Putamen (tissue), 1 donor: ENCODE measurements around the gene B3GLCT.
"Not testable (repeated sequence)": the region's sequence is repeated elsewhere in the genome, so short reads cannot be mapped to it uniquely, and the experiment has no call there.

Experiments used
- DNase-seq: peaks from one replicate; pipeline ENCODE4 v3.0.0-alpha.2; 2016; ENCODE audit warnings: low spot score

B3GLCT gene

GRCh38 chr13:31199849-31200636 is at the start of gene B3GLCT:
Gene B3GLCT (plus strand): TSS chr13:31199975. CDS start chr13:31200085, 110 bp downstream.
- DNase-seq, result peak; percentile 81

DNA sequence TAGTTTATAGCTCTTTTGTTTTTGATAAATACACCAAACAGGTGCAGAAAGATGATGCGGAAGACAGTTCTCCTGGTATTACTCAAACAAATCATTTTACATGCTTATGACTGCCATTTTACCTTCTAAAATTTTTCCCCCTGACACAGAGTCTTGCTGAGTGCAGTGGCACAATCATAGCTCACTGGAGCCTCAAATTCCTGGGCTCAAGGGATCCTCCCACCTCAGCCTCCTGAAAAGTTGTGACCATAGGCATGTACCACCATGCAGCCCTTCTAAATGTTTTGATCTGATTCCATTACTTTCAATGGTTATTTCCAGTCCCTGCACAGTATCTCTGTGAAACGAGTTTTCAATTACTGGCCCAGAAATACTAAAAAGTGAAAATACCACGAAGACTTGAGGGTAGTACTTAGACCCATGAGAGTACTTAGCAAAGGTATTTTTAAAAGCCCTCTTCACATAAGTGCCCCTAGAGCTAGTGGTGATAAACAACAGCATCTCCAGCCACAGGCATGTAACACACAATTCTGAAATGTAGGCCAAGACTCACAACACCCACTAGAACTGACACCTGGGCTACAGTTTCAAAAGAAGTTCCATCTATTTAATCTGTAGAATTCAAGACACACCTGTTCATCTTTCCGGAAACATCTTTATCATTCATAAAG is 49.3 kb upstream of the B3GLCT start:
- no peak for DNase-seq

- no peak for DNase-seq
Measured at GRCh38 chr13:31151837-31152236, 47.9 kb upstream of the B3GLCT start.

- DNase-seq, result no peak
Measured at GRCh38 chr13:31154939-31155338, 44.8 kb upstream of the B3GLCT start.

- DNase-seq, result no peak
Measured at GRCh38 chr13:31159306-31159705, 40.5 kb upstream of the B3GLCT start.

- peak; percentile 65 for DNase-seq
Measured at GRCh38 chr13:31160857-31161556, 38.8 kb upstream of the B3GLCT start.

DNA sequence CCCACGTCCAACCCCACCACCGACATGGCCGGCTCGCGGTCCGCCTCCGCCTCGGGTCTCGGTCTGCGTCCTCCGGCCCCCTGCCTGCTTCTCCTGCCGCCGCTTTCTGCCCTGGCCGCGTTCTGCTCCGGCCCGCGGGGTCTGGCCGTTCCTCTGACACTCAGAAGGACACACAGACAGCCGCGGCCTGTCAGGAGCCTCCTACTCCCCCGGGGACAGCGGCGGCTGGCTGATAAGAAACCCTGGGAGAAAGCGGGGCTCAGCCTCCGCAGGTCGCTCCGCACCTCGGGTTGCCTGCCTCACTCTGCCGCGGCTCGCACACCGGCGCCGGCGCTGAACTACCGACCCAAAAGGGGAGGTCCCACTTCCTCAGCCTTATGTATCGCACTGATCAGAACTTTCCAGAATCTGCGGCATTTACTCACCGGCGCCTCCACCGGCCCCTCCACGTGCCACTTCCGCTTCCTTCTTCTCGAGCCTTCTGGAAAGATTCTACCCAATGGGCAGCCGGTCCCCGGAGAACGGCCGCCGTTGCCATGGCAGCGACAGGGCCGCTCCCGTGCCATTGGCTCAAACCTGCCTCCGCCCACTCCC is 38.1 kb upstream of the B3GLCT start, which contains the start of gene HSPH1:
Gene HSPH1 (minus strand): TSS at position 348 of the 594 bp plus-strand sequence. CDS start 322 bp downstream, at position 26.
- DNase-seq, result peak; percentile 98

DNA sequence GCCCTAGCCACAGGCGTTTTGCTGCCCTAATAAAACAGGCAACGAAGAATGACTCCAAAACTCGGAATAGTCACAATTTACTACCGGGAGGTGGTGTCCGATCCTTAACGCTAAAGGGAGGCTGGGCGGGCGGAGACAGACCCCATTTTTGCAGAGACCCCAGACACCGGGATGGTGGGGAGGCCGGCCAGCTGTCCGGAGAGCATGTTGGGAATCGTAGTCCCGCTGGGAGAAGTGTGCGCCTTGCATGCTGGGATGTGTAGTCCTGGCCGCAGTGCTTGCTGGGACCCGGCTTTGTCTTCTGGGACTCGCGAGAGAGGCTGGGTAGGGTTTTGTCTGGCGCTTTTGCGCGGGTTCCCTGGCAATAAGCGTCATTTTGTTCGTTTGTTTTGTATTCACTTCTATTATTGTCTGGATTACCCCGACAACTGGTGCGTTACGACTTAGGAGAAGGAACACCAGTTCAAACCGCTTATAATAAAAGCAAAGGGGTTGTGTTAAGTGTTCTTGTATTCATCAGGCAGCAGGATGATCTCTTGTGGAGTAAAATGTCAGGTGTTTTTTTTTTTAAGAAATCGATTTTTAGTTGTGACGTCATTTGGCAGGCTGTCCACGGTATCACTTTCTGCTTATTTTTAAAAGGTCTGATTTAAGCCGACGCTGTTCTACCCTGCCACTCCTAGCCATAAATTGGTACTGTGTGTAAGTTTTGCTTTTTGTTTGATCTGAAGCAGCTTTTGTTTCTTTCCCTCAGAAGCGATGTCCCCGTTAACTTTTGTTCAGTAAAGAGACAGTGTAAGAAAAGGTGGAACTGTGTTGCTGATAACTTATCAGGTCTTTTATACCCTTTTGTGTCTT is 37.4 kb upstream of the B3GLCT start:
- DNase-seq, result peak; percentile 98

GRCh38 chr13:31166591-31166990 is 33.2 kb upstream of the B3GLCT start:
- no peak for DNase-seq

GRCh38 chr13:31167490-31167889 is 32.3 kb upstream of the B3GLCT start:
- no peak for DNase-seq

DNA sequence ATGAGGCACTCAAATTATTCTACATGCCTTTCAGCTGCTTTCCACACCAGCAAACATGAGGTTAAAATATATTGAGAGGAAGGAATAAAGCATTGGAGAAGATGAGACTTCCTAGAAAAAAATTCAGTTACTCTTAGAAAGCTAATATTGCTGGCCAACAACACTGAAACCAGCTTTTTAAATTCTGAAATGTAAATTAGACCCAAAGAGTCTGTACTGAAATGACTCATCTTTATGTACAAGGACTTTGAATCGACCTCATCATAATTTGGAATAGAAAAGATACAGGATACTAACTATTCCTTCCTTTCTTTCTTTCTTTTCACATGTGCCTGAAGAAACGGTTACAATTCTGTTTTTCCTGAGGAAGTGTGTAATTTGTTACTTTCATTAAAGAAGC is 31.6 kb upstream of the B3GLCT start:
- DNase-seq, result no peak

DNA sequence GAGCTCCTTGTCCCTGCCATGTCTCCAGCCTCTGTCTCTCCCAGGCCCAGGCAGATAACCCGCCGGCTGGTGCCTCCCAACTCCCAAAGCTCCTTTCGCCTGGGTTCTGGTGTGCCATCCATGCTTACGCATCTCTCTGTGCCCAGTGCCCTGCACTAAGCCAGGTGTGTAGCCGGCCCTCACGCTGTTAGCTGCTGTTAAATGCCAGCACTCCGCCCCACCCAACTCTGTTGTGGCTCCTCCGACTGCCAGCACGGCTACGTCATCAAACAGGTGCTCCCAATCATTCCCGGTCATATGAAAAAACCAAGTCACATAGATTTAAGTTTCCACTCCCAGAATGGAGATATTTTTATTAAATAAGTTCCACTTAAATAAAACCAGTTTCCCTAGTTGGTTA is 31.0 kb upstream of the B3GLCT start:
- no peak for DNase-seq

DNA sequence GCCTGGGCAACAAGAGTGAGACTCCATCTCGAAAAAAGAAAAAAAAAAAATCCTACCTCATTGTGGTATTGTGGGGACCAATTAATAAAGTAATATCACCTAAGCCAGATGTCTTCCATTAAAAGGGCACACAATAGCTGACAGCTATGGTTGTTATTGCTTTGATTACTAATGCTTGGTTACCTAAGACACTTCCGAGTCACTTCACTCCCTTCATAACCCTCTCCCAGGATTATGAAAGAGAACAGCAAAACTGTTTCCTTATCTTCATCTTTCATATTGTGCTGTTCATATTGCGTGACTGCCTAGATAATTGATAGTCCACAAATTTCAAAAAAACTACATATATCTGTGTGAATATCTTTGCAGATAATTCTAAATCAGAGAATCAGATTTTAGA is 27.8 kb upstream of the B3GLCT start:
- DNase-seq, result no peak

DNA sequence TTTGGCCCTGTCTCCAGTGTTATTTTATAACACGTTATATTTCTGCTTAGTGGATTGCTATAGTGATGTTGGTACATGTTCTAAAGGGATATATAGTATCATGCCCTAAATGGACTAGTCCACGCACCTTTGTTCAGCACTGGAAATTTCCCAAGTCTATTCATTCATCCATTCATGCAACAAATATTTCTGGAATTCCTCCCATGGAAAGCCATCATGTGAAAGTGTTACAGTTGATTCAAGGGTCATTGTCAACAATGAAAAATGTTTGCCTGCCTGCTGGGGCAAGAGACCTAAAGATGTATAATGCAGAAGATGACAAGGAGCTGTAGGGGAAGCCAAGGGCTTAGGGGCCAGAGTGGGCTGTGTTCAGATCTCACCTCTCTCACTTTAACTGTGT is 27.2 kb upstream of the B3GLCT start:
- DNase-seq, result no peak

DNA sequence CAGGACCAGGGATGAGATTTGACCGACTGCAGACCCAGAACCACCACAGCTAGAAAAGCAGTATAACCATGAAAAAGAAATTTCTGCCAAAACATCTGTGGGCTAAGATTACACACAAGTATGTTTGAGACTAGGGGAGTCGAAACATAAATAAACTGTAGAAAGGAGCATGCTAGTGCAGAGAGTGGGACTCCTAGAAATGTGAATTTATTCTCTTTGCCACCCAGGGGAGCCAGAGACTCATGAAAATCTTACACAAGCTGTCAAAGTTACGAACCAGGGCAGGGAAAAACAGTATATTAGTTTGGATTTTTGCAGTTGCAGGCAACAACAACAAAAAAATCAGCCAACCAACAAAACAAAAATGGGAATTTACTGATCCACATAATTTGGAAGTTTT is 25.8 kb upstream of the B3GLCT start:
- peak; percentile 39 for DNase-seq

DNA sequence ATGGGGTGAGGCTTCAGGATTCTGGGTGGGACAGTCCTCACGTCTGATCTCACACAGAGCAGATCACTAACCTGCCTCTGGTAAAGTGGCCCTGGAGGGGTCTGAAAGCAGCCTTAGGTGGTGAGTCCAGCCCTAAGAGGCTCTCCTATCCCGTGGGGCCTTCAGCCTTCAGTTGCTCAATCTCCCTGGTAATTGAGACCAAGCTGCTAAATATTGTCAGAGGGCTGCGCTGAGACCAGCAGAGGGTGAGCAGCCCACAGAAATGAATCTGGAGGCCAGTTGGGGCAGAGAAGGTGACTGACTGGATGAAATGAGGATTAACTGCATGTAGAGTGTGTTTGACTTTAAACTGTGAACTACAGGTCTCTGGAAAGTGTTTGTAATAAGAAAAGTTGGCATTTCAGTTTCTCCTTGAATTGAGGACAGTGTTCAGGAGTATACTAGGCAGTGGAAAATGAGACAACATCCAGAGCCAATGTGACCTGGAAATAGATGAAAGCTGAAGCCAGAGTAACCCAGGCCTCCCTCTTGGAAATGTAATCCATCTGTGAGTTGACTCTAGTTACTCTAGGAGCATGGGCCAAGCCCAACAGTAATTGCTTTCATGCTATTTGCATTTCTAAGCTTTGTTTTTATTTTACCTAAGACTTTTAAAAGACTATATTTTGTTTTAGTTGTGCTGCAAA is 23.8 kb upstream of the B3GLCT start:
- no peak for DNase-seq

DNA sequence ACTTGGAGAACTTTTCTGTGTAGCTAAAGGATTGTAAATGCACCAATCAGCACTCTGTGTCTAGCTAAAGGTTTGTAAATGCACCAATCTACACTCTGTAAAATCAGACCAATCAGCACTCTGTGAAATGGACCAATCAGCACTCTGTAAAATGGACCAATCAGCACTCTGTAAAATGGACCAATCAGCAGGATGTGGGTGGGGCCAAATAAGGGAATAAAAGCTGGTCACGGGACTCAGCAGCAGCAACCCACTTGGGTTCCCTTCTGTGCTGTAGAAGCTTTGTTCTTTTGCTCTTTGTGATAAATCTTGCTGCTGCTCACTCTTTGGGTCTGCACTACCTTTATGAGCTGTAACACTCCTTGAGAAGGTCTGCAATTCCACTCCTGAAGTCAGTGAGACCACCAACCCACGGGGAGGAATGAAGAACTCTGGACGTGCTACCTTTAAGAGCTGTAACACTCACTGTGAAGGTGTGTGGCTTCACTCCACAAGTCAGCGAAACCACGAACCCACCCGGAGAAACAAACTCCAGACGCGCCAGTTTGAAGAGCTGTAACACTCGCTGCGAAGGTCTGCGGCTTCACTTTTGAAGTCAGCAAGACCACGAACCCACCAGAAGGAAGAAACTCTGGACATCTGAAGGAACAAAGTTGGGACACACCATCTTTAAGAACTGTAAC is 21.8 kb upstream of the B3GLCT start:
- DNase-seq, result not testable (repeated sequence)

DNA sequence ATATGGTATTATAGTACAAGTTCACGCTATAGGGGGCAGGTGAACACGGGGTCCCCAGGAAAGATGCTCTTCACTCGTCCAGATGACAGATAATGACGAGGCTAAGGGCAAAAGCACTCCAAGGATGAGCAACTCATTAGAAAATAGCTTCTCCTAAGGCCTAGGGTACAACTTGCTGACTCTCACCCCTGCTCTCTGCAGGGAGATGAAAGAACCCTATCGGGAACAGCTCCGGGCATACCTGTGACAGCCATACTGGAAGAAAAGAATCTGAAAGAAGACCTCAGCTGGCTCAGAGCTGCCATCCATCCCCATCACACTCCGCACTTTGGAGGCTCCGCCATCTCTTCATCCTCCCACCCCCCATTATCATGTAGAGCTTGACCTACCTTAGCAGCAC is 20.5 kb upstream of the B3GLCT start:
- no peak for DNase-seq

DNA sequence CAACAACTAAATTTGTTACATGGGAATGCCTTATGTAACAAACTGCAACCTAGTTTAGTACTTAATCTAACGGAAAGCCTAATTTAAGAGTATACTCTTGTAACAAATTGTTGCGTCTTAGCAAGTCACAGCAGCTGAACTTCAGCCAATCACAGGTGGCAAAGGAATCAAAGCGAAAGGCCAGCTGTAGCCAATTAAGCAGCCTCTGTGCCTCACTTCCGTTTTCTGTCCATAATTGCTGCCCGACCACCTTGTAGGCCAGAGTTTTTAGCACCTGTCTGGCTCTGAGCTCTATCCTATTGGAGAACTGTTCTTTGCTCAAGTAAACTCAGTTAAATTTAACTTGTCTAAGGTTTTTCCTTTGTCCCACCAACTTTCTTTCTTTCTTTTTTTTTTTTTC is 20.0 kb upstream of the B3GLCT start:
- no peak for DNase-seq

DNA sequence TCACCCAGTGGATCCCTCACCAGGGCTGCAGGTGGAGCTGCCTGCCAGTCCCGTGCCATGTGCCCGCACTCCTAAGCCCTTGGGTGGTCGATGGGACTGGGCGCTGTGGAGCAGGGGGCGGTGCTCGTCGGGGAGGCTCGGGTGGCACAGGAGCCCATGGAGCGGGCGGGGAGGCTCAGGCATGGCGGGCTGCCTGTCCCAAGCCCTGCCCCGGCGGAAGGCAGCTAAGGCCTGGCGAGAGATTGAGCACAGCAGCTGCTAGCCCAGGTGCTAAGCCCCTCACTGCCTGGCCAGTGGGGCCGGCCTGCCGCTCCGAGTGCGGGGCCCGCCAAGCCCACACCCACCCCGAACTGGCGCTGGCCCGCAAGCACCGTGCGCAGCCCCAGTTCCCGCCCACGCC is 16.8 kb upstream of the B3GLCT start:
- DNase-seq, result no peak
